Sigmoid colon (tissue), 4 donors: ENCODE data around the gene MTA1.

Experiments
- EP300 ChIP-seq, 4 donors: sonication (generic); formaldehyde crosslinking; IDR thresholded peaks; one replicate each; pipeline ENCODE4 v1.6.1; 2017; ENCODE audit warnings: antibody characterized with exemption in 4 of 4
- POLR2A ChIP-seq, 2 donors: fragments of 450-650 bp; IDR thresholded peaks; one replicate each; pipeline ENCODE4 v1.6.1; 2016; ENCODE audit warnings: antibody characterized with exemption in 2 of 2, mild to moderate bottlenecking in 2 of 2, moderate library complexity in 2 of 2
- POLR2AphosphoS5 ChIP-seq, 4 donors: sonication (generic); formaldehyde crosslinking; IDR thresholded peaks; one replicate each; pipeline ENCODE4 v1.6.1; 2017; ENCODE audit warnings: antibody characterized with exemption in 4 of 4
- TF ChIP-seq, protein P1 (sequence below), 4 experiments: fragments of 450-650 bp in 3 of 4; fragments of 200-600 bp in 1 of 4; IDR thresholded peaks; one replicate each; pipeline ENCODE4 v1.5.1; 2016 to 2019; ENCODE audit warnings: antibody characterized with exemption in 4 of 4, mild to moderate bottlenecking in 3 of 4, moderate library complexity in 2 of 4

DNA sequence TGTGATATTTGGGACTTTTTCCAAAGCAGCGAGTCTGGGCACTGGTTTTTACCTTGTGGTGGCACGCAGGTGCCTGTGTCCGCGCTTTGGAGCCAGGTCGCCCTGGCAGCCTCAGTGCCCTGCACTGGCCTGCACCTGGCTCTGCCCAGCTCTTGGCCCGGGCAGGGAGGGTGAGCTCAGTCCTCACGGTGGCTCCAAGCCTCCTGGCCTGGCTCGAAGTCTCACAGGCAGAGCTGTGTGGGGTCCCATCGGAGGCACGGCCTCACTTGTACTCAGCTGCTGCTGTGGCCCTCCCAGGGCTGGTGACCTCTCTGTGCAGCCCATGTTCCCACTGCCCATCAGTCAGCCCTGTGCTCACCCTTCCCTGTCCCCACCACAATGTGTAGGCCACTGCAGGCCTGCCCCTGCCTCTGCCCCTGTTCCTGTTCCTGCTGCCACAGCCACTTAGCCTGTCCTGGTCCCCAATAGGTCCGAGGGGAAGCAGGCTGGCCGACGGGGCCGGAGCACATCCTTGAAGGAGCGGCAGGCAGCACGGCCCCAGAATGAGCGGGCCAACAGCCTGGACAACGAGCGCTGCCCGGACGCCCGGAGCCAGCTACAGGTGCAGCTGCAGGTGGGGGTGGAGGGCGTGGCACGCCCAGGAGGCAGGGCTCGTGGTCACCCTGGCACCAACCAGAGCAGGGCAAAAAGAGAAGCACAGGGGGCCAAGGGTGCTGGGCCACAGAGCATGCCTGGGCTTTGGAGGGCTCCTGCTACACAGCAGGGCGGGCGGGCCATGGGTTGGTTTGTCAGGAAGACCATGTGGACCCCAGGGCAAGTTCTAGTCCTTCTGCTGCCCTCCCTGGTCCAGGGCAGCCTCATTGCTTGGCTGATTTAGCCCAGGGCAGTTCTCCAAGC, 37.9 kb upstream of the MTA1 start:
- TF ChIP-seq, protein P1, sequence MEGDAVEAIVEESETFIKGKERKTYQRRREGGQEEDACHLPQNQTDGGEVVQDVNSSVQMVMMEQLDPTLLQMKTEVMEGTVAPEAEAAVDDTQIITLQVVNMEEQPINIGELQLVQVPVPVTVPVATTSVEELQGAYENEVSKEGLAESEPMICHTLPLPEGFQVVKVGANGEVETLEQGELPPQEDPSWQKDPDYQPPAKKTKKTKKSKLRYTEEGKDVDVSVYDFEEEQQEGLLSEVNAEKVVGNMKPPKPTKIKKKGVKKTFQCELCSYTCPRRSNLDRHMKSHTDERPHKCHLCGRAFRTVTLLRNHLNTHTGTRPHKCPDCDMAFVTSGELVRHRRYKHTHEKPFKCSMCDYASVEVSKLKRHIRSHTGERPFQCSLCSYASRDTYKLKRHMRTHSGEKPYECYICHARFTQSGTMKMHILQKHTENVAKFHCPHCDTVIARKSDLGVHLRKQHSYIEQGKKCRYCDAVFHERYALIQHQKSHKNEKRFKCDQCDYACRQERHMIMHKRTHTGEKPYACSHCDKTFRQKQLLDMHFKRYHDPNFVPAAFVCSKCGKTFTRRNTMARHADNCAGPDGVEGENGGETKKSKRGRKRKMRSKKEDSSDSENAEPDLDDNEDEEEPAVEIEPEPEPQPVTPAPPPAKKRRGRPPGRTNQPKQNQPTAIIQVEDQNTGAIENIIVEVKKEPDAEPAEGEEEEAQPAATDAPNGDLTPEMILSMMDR (IDR thresholded peaks at IDR 0.05), result no peak
- TF ChIP-seq EP300 (IDR thresholded peaks at IDR 0.05) (no peak), POLR2A (IDR thresholded peaks at IDR 0.05) (no peak), POLR2AphosphoS5 (IDR thresholded peaks at IDR 0.05) (no peak)
